ENCODE results near the gene SPRR2G. TPM values are rescaled to one million over a fixed set of nuclear protein-coding genes. Genes with fewer than 3 reads are reported as not detected.
"Not testable (repeated sequence)": the region's sequence is repeated elsewhere in the genome, so short reads cannot be mapped to it uniquely, and the experiment has no call there.

Gene SPRR2G
- total RNA-seq, 1 donor from 2014 or later: not detected

DNA sequence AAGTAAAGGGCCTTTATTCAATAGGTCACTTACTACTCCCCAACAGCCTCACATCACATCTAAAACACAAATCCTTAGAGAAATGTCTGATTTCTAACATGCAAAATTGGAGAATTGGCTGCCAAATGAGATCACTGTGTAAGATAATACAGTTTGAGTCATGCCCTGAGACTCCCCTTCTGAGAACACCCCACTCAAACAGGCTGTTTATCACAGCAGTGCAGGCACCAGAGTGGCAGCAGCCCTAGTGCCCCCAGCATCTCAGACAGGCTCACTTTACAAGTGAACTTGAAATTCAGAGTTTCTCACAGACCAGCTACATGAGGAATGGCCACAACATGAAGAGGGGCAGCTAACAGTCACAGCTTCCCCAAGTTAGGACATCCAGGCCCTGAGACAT, 35.4 kb downstream of the SPRR2G start:
- DNase-seq (ENCODE audit: low read depth in 2 of 2): not testable (repeated sequence)

DNA sequence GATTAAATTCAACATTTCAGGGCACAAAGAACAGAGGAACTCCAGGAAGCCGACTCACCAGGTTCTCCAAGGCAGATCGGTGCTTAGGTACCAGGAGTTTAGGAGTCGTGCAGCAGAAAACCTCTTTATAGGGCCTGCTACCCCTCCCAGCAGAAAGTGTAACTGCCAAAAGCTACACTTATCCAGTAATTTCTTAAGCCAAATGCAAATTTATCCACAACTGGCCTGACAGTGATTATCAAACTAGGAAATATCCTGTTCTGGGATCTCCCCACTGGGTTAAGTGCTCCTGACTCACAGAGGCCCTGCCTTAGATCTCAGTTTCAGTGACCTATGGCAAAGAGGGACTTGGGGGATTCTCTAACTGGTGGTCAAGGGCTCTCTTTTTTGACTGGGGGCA, 37.3 kb downstream of the SPRR2G start, which contains the start of gene SPRR2F:
Gene SPRR2F, minus strand, starts transcription at position 101 of the 400 bp plus-strand sequence. CDS start 783 bp downstream, outside the sequence.
- no peak for DNase-seq (ENCODE audit: low read depth in 2 of 2)

DNA sequence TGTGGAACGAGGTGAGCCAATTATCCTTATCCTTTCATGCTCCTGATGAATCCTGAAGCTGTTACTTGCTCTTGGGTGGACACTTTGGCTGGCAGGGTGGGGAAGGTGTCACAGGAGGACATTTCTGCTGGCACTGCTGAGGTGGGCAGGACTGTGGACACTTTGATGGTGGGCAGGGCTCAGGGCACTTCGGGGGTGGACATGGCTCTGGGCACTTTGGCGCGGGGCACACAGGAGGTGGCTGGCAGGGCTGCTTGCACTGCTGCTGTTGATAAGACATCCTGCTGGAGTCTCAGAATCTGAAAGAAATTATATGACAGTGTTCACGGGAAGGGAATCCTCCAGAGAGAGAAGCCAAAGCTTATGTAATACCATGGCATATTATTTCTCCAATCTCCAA, 38.2 kb downstream of the SPRR2G start:
- not testable (repeated sequence) for DNase-seq (ENCODE audit: low read depth in 2 of 2)

DNA sequence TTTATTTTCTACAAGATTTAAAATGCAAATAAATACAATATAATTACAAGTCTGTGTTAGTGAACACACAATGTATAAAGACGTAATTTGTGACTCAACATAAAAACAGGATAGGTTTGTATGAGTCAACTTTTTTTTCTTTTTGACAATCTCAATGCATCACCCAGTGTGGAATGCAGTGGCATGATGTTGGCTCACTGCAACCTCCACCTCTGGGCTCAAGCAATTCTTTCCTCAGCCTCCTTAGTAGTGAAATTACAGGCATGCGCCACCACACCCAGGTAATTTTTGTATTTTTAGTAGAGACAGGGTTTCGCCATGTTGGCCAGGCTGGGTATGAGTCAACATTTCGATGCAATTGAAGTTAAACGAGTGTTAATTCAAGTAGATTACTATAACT, 50.4 kb downstream of the SPRR2G start:
- DNase-seq (ENCODE audit: low read depth in 2 of 2): no peak

Other genes with a start within 250 kb of the SPRR2G start
- not detected in 2 replicates for gene IVL, start 242.3 kb downstream of the SPRR2G start, total RNA-seq
- gene SPRR5, start 203.7 kb downstream of the SPRR2G start, total RNA-seq: not detected in 2 replicates
- not detected in 2 replicates for gene SPRR4, start 180.2 kb downstream of the SPRR2G start, total RNA-seq
- not detected in 2 replicates for gene SPRR1A, start 166.8 kb downstream of the SPRR2G start, total RNA-seq
- not detected in 2 replicates for gene SPRR3, start 149.1 kb downstream of the SPRR2G start, total RNA-seq
- gene SPRR1B, start 119.7 kb downstream of the SPRR2G start, total RNA-seq: not detected in 2 replicates
- gene SPRR2D, start 109.8 kb downstream of the SPRR2G start, total RNA-seq: not detected in 2 replicates
- not detected in 2 replicates for gene SPRR2A, start 93.4 kb downstream of the SPRR2G start, total RNA-seq
- not detected in 2 replicates for gene SPRR2B, start 79.3 kb downstream of the SPRR2G start, total RNA-seq
- gene SPRR2E, start 56.4 kb downstream of the SPRR2G start, total RNA-seq: not detected in 2 replicates
- gene SPRR2F, start 37.4 kb downstream of the SPRR2G start, total RNA-seq: not detected in 2 replicates
- gene LELP1, start 52.5 kb upstream of the SPRR2G start, total RNA-seq: not detected in 2 replicates
- gene PRR9, start 66.7 kb upstream of the SPRR2G start, total RNA-seq: under 0.01 TPM in 1 of 2 replicates, not detected in the other
- not detected in 2 replicates for gene LORICRIN, start 108.8 kb upstream of the SPRR2G start, total RNA-seq
- not detected in 2 replicates for gene PGLYRP3, start 162.1 kb upstream of the SPRR2G start, total RNA-seq
- not detected in 2 replicates for gene PGLYRP4, start 198.0 kb upstream of the SPRR2G start, total RNA-seq
- gene S100A9, start 207.0 kb upstream of the SPRR2G start, total RNA-seq: 0.25 and 0.90 TPM in 2 replicates
- not detected in 2 replicates for gene S100A12, start 224.7 kb upstream of the SPRR2G start, total RNA-seq
- not detected in 2 replicates for gene S100A8, start 240.2 kb upstream of the SPRR2G start, total RNA-seq

Measured in dermis microvascular lymphatic vessel endothelial cell (primary cell).